Islet of Langerhans (tissue), 1 donor: Measurements from ENCODE around the gene ITM2C.

Source experiments
- FAIRE-seq: peaks from one replicate; lab custom pipeline; 2011; peaks lifted over from hg19 to GRCh38; lab: Jason Lieb, UNC

The ITM2C gene

DNA sequence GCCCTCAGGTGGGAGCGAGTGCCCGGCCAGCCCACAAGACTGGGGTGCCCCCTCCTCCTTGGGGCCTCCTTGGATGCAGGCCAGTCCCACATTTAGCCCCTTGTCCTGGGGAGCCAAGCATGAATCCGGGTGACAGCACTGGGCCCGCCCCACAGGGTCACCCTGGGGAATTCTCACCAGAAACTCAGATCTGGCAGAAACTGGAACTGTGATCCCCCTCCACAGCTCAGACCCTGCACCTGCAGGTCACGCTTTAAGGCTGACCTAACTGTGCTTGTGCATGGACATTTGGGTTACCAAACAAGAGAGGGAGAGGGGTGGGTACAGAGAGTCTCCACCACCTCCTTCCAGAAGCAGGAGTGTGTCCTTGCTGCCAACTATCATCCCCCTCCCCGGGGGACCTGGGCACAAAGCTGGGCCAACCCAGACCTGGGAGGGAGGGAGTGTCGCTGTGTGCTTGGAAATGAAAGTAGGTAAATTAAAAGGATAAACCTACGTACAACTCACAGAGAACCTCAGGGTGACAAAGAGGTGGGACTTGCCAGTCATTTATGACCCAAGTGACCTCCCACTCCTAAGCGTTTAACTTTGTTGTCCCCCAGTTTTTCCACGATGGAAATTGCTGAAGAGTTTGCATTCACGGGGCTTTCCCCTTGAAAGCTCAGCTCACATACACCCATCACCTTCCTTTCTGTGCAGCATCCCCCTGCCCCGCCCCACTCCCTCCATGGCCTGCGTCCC lies 9.1 kb downstream of the ITM2C start:
- no peak for FAIRE-seq

DNA sequence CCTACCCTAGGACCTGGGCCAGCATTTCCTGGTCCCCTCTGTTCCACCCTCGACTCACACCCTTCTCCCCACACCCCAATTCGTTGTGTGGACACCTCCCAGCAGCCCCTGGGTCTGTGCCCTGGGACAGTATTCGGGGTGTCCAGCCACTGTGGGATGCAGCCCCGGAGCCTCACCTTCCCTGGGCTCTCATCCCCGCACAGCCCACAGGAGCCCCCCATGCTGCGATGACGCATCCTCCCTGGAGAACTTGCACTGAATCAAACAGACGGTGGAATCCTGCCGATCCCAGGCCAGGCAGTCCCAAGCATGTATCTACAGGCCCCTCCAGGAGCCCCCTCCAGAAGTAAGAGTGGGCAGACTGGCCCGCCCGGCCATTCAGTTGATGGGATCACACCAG lies 9.7 kb downstream of the ITM2C start:
- no peak for FAIRE-seq

DNA sequence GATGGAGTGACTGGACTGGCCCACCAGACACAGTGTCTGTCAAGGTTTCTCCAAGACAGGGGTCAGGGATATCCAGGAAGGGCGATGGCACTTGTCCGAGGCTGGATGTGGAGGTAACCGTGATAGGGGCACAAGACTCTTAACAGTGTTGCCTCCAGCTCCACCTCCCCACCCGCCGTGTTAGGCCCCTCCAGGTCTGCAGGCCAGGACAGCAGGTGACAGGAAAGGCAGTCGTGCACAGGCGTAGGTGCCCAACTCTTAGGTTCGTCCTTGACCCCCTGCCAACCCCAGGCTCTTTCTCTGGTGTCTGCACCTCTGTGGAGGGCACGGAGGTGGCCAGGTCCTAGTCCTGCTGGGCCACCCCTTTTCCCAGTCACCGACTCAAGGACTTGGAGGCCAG lies 10.1 kb downstream of the ITM2C start:
- no peak for FAIRE-seq

DNA sequence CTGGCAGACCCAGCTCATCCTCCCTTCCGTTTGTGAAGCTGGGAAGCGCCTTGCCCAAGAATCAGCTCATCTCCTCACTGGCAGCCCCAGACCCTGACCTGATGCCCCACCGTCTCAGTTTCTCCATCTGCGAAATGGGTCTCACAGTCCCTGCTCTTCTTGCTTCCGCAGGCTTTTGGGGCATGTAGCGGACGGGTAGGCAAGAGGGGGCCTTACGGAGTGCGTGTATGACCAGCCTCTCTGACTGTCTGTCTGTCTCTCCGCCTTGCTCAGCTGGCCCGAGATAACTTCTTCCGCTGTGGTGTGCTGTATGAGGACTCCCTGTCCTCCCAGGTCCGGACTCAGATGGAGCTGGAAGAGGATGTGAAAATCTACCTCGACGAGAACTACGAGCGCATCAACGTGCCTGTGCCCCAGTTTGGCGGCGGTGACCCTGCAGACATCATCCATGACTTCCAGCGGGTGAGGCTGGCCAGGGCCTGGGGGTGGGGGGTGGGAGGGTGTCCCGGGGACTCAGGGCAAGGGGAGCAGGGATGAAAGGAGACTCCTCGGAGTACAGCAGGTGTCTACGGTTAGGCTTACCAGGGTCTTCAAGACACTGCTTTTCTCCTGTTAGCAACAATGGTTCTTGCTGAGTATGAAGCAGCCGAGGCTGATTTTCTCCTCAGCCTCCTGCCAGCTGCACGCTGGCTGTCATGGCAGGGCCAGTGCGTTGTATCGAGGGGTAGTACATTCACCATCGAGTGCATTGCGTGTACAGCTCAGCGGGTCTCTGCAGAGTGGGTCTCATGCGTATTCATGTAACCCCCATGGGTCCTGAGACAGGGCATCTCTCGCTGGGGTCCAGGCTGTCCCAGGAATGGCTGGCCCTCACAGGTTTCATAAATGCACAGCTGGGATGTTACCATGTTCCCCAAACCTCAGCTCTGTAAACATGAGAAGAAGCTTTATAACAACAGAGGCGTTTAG lies 10.9 kb downstream of the ITM2C start:
- FAIRE-seq: no peak

DNA sequence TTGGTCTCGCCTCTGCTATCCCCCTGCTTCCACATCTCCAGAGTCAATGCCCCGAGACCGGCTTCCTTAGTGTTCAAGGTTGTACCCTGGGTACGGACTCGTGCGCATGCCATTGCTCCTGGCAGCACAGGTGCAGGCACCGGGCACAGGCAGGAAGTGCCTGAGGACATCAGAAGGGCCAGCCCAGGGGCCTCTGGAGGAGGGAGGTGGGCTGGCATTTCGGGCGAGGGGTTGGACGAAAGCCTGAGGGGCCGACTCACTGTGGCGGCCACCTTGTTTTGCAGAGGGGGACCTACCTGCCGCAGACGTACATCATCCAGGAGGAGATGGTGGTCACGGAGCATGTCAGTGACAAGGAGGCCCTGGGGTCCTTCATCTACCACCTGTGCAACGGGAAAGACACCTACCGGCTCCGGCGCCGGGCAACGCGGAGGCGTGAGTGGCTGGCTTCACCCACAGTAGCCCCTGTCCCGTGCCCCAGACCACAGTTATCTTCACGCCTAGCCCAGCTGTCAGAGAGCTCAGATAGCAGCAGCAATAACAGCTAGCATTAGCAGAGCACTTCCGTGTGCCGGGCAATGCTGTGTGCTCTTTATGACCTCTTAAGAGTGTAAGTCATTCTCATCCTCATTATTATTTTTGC lies 12.5 kb downstream of the ITM2C start:
- no peak for FAIRE-seq

DNA sequence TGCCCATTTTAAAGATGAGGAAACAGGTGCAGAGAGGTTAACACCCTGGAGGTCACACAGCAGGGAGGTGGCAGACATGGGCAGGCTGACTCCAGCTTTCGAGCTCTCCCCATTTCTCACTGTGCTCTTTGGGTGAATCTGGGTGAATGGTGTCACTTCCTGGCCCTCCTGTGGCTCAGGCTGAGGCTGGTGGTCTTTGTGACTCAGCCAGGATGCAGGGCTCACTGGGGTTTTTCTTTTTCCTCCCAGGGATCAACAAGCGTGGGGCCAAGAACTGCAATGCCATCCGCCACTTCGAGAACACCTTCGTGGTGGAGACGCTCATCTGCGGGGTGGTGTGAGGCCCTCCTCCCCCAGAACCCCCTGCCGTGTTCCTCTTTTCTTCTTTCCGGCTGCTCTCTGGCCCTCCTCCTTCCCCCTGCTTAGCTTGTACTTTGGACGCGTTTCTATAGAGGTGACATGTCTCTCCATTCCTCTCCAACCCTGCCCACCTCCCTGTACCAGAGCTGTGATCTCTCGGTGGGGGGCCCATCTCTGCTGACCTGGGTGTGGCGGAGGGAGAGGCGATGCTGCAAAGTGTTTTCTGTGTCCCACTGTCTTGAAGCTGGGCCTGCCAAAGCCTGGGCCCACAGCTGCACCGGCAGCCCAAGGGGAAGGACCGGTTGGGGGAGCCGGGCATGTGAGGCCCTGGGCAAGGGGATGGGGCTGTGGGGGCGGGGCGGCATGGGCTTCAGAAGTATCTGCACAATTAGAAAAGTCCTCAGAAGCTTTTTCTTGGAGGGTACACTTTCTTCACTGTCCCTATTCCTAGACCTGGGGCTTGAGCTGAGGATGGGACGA lies 13.2 kb downstream of the ITM2C start:
- FAIRE-seq: no peak

DNA sequence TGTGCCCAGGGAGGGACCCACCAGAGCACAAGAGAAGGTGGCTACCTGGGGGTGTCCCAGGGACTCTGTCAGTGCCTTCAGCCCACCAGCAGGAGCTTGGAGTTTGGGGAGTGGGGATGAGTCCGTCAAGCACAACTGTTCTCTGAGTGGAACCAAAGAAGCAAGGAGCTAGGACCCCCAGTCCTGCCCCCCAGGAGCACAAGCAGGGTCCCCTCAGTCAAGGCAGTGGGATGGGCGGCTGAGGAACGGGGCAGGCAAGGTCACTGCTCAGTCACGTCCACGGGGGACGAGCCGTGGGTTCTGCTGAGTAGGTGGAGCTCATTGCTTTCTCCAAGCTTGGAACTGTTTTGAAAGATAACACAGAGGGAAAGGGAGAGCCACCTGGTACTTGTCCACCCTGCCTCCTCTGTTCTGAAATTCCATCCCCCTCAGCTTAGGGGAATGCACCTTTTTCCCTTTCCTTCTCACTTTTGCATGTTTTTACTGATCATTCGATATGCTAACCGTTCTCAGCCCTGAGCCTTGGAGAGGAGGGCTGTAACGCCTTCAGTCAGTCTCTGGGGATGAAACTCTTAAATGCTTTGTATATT lies 14.0 kb downstream of the ITM2C start:
- FAIRE-seq: no peak

DNA sequence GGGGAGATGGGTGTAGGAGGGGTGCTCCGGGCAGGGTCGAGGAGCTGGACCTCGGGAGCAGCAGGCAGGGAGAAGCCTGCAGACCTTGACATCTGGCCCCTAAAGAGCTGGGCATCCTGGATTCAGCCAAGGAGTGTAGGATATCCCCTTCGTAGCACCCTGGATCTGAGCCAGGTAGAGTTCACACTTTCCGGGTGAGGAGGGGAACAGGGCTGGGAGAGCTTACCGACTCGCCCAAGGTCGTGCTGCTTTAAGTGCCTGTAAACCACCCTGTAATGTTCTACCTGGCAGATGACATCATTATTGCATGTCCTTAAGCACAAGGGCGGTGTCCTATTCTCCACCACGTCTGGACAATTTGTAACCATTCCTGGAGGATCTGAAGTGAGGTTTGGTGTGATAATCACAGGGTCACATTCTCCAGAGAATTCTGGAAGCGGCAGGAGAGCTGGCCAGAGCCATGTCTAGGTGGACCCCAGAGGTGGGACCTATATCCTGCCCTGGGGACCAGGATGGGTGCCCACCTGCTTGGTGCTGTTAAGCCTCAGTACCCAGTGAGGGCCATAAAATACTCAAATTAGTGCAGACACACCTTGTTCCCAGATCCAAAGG lies 14.6 kb downstream of the ITM2C start:
- FAIRE-seq: no peak

DNA sequence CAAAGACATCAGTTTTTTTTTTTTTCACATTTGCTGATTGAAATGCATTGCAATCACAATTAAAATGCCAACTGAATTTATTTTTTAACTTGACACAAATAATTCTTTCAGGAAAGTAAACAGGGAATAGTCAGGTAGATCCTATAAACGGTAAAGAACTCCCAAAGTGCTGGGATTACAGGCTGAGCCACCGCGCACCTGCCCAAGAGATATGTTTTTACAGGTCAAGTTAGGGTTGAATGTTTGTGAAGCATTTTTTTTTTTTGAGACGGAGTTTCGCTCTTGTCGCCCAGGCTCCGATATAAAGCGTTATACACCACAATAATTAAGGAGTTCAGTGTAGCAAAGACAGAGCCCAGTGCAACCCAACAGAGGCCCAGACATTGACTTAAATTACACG lies 15.1 kb downstream of the ITM2C start:
- no peak for FAIRE-seq

DNA sequence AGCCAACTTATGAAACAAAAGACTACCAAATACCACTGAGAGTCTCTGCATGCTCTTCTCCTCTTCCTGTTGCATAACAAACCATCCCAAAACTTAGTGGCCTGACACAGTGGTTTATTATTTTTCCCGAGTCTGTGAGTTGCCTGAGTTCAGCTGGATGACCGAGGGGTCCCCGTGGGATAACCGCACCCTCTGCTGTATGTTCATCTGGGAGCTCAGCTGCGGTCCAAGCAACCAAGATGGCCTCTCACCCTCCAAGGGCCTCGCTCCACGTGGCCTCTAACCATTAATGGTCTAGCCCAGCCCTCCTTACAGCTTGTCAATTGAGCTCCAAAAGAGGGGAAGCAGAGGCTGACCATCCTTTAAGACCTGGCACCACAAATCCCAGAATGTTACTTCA lies 17.1 kb downstream of the ITM2C start:
- no peak for FAIRE-seq

DNA sequence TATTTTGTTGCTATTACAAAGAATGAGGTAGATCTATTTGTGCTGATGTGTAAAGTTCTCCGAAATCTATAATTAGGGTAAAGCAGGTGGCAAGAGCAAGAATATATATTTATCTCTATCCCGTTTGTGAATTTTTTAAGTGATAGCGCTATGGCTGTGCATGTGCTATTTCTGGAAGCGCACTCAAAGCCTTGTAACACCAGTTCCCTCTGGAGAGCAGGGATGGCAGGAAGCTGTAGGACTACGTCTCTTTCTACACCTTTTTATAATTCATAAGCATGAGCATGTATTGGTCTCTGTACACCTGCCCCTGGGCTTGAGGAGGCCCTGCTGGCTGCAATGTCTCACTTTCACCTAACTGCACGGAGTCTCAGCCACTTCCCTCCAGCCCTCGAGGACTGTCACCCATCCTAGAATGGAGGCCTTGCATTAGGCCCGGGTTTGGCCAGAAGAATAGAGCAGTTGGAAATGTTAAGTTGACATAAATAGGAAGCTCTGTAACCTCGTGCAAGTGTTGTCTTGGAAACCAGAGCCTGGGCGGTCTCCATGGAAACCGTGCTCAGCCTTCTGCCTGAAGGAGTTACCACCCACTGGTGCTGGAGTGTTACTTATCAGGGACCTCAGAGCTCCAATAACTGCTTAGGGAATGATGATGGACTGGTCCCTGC lies 20.9 kb downstream of the ITM2C start:
- FAIRE-seq: peak; percentile 45

DNA sequence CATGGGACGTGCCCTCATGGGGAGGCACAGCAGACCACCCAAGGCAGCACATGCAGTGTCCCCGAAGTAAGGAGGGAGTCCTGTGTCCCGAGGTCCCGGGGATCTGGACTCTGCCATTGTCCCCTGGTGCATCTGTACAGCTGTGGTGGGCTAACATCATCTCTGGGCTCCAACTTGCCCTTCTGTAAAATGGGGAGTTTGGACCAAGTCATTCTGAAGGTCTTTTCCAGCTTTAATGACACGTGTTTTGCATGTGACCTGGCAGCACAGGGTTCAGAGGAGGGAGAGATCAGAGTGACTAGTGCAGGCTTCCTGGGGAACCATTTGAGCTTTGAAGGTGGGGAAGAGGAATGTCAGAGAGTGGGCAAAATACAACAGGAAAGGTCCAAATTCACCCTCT lies 21.5 kb downstream of the ITM2C start:
- no peak for FAIRE-seq

DNA sequence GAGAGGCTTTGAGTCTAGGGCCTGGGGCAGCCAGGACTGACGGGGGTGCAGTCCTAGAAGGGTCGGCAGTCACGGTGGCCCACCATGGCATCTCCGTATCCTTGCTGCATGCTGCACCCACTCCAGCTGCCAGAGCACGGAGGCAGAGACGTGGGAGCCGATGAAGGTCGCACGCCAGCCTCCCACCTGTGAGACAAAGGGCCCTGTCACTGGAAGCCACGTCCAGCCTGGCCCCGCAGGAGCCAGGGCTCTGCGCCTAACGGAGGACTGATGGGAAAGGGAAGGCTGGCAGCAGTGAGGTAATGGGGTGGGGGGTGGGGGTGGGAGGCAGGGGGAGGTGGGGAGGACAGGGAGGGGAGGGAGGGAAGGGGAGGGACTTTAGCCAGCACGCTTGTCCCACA lies 21.9 kb downstream of the ITM2C start:
- no peak for FAIRE-seq

DNA sequence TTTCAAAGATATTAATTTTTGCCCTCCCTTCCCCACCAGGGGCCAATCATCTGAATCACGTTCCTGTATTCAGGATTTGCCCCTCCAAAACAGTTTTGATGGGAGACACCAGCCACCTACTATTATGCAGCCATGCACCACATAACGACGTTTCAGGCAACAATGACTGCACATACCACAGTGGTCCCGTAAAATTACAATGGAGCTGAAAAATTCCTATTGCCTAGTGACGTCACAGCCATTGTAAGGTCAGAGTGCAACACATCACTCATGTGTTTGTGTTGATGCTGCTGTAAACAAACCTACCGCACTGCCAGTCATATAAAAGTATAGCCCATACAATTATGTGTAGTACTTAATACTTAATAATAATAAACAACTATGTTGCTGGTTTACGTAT lies 22.6 kb downstream of the ITM2C start:
- no peak for FAIRE-seq

DNA sequence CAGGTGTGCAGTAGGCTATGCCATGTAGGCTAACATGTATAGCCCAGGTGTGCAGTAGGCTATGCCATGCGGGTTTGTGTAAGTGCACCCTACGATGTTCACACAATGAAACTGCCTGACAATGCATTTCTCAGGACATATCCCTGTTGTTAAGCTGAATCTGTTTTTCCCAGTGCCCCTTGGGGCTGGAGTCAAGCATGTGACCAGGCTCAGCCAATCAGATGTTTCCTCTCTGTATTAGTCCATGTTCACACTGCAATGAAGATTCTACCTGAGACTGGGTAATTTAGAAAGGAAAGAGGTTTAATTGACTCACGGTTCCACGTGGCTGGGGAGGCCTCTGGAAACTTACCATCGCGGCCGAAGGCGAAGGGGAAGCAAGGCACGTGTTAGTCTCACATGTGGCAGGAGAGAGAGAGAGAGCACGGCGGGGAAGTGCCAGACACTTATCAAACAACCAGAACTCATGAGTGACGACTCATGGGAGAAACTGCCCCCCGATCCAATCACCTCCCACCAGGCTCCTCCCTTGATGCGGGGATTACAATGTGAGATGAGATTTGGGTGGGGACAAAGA lies 24.2 kb downstream of the ITM2C start:
- no peak for FAIRE-seq

DNA sequence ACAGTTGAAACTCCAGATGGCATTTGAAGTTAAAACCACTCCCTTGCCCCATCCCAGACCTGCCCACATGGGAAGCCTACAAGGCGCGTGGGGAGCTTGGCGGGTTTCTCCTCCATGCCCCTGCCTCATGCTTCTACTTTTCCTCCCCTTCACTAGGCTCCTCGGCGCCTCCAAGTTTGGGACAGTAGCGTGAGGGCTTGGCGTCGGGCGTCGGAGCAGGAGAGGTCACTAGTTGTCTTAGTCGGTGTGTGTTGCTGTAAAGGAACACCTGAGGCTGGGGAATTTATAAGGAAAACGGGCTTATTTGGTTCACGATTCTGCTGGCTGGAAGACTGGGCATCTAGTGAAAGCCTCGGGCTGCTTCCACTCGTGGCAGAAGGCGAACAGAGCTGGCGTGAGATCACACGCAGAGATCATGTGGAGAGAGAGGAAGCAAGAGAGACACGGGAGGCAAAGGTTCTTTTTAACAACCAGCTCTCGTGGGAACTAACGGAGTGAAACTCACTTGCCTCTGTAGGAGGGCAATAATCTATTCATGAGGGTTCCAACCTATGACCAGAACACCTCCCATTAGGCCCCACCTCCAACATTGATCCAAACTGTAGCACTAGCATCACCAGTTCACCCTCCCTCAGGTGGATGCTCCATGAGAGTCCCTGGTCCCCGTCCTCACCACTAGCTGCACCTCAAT lies 25.3 kb downstream of the ITM2C start:
- no peak for FAIRE-seq

DNA sequence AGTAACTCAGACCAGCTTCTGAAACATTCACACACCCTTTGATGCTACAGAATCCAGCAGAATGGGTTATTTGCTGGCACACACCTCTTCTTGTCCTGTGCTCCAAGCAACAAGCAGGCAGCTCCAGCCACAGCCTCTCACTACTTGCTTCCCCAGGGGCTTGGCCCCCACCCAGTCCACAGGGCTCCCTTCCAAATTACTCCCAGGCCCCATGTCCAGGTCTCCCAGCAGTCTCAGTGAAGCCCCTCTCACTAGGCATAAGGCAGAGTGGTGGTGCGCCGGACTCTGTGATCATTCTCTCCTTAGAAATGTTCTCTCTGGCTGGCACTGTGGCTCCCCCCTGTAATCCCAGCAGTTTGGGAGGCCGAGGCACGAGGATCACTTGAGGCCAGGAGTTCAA lies 25.9 kb downstream of the ITM2C start:
- no peak for FAIRE-seq

DNA sequence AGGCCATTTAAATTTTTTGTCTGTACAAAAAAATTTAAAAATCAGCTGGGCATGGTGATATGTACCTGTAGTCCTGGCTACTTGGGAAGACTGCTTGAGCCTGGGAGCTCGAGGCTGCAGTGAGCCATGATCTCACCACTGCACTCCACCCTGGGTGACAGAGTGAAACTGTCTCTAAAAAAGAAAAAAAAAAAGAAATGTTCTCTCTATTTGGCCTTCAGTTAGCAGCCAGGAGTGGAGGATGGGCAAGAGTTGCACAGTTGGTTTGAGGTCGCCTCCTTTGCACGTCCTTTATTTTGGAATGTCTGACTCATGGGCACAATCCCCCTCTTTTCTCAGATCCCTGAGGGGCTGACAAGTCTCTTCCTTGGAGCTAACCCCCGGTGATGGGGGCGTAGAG lies 26.3 kb downstream of the ITM2C start:
- FAIRE-seq: no peak

DNA sequence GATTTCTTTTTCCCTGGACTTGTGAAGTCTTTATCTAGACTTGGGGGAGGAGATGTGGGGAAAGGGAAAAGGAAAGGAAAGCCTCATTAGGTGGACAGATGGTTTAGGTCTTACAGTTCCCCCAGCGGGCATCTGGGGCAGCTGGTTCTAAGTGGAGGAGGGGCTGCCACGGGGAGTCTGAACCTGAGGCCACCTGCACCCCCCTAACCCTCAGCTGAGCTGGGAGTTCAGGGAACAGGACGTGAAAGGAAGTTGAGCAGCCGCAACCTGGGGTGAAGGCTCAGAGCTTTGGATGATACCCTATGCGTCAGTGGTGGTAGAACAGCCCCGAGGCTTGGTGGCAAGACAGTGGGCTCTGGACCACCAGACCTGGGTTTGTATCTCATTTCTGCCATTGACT lies 26.8 kb downstream of the ITM2C start:
- no peak for FAIRE-seq

DNA sequence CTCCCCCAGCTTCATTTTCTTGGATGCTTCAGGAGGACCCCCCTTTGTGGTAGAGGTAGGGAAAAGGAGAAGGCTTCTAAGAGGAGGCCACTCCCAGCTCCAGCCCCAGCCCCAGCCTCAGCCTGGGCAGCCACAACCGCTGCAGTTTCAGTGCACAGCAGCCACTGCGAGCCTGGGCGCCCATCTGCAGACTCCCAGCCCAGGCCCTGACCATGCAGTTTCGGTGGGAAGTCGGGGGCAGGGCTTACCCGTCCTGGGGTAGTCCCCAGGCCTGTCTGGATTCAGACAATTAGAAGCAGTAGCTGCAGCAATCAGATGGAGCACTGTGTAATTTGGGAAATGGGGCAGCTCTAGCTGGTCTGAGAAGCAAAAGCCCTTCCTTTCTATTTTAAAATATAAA lies 28.6 kb downstream of the ITM2C start:
- FAIRE-seq: no peak
